ENCODE results near the gene RIPOR3. TPM values are rescaled to one million over a fixed set of nuclear protein-coding genes. Genes with fewer than 3 reads are reported as not detected.
A peak's percentile ranks its signal among the peaks of the same experiment; 100 is the strongest.

RIPOR3 gene
- total and polyA plus RNA-seq, 9 of the 15 experiments (the other 6 are each of a cell fraction or from before 2014, with no cell fraction given): 3.3 to 62.7 (median 21.4) TPM

- 0 out of 2 replicates have a peak, but pooled peaks have one; percentile 55 for TF ChIP-seq MIER1 (IDR thresholded peaks at IDR 0.05; ENCODE audit: low read depth)
- TF ChIP-seq TCF3 (CRISPR knock-in tag; IDR thresholded peaks at IDR 0.05): peak; percentile 98
- TF ChIP-seq HMGN3 (IDR thresholded peaks at IDR 0.05; ENCODE audit: borderline replicate concordance, extremely low read depth, insufficient read length, low read depth, low read length): peak; percentile 100
- TF ChIP-seq E4F1 (CRISPR knock-in tag; IDR thresholded peaks at IDR 0.05; ENCODE audit: borderline replicate concordance): no peak
- peak; percentile 98 for TF ChIP-seq CXXC5 (CRISPR knock-in tag; IDR thresholded peaks at IDR 0.05)
- TF ChIP-seq KLF13 (tag; IDR thresholded peaks at IDR 0.05; ENCODE audit: borderline replicate concordance, low read depth): peak; percentile 17; the same call in 1 of the 2 replicates
- TF ChIP-seq SMAD4 (CRISPR knock-in tag; conservative IDR thresholded peaks at IDR 0.05): peak; percentile 99
- TF ChIP-seq CHCHD3 (CRISPR knock-in tag; IDR thresholded peaks at IDR 0.05): no peak
- TF ChIP-seq GATA2 (CRISPR knock-in tag; IDR thresholded peaks at IDR 0.05): peak; percentile 97
- no peak for TF ChIP-seq CHD7 (IDR thresholded peaks at IDR 0.05; ENCODE audit: low read depth, low read length)
- TF ChIP-seq KDM1A (IDR thresholded peaks at IDR 0.05): peak; percentile 95 to 97
- TF ChIP-seq TRIM28 (IDR thresholded peaks at IDR 0.05): 0 out of 2 replicates have a peak, but pooled peaks have one; percentile 62
- TF ChIP-seq CGGBP1 (CRISPR knock-in tag; IDR thresholded peaks at IDR 0.05): no peak
Measured at GRCh38 chr20:50690650-50691572, at the start of gene RIPOR3 (continued).

All from K562 (cell line).